Muscle of arm (tissue), 12 donors: Measurements from ENCODE around the gene EFR3B. TPM values are rescaled to one million over a fixed set of nuclear protein-coding genes. Genes with fewer than 3 reads are reported as not detected.

Source experiments
- DNase-seq: peaks from one replicate; pipeline ENCODE4 v3.0.0-alpha.2; 2013
- polyA plus RNA-seq, 12 donors: library from polyadenylated mRNA; unstranded; fragments of 120-200 nt; gene quantifications; one replicate each; pipeline ENCODE4 v1.2.1, GENCODE V29; 2013; ENCODE audit not compliant: insufficient read length in 12 of 12

The EFR3B gene
- polyA plus RNA-seq, 12 donors: 3.3 to 6.9 (median 5.9) TPM; not detected in 1

DNA sequence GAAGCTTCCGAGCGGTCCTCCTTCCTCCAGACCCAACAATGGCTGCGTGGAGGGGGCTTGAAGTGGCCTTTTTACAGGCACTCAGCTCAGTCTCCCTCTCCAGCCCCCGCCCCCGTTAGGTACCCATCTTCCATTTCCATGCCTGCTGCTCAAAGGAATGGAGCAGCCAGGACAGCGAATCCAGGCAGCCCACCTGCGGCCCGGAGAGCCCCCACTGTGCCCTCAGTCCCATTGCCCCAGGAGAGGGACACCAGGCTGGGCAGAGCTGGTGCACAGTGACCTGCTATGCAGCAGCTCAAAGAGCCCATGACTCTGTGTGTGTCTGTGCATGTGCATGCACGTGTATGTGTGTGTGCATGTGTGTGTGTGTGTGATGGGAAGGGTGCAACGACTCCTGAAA, 137.1 kb downstream of the EFR3B start:
- DNase-seq: no peak

DNA sequence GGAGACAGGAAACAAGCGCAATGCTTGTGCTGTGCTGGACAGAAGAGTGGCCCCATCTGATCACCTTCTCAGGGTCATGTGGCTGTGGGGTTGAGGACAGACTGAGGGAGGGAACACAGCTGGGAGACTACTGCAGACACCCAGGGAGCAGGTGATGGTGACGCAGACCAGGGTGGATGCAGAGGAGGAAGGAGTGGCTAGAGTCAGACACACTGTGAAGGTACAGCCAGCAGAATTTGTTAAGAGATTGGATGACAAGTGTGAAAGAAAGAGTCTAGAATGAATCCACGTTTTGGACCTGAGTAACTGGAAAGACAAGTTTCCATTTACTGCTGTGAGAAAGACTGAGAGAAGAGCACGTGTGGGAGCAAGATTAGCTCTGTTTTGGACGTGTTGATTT, 142.4 kb downstream of the EFR3B start:
- DNase-seq: no peak

DNA sequence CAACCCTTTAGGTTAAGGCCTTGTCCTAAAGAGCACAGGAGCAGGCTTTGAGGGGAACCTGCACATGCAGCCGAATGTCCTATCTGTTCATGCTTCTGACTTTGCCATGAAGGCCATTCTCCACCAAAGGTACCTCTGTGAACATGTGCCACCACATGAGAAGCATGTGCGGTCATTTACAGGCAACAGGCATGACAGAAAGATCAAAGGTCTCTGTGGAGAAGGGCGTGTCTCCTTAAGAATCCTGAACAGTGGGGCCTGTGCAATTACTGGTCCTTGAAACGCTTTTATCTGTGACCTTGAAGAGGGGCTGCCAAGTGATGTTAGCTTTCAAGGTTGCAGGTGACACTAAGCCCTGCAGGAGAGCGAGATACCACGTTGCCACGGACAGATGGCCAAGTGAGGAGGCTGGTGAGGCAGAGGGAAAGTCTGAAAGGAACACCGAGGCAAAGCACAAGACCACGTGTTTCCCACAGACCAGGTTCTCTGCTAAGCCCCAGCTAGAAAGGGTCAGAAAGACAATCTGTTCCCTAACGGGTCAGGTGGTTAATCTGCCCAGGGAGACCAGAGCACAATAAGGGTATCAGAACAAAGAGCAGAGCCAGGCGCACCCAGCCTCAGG, 146.0 kb downstream of the EFR3B start:
- DNase-seq: no peak

DNA sequence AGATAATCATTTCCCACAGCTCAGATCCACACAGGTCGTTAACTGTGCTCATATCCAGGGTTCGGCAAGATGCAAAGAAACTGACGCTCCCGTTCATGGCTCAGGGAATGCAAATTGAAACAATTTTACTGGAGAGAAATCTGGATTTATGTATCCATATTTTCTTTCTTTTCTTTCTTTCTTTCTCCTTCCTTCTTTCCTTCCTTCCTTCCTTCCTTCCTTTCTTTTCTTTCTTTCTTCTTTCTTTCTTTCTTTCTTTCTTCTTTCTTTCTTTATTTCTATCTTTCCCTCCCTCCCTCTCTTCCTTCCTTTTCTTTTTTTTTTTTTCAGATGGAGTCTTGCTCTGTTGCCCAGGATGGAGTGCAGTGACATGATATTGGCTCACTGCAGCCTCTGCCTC, 146.5 kb downstream of the EFR3B start:
- no peak for DNase-seq

DNA sequence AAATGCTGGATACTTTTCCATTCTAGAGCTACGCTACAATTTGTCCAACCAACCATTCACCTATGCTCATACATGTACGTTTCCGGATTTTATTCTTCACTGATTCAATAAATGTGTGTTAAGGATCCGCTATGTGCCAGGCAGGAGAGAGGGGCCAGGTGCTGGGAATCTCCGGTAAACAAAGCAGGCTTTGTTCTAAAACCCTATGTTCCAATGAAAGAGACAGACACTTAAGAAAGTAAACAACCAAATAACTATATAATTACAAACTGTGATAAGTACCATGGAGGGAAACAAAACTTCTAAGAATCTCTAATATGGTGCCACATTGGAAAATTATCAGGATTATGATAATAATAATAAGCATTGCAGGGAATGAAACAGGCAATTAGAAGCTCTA, 148.7 kb downstream of the EFR3B start:
- no peak for DNase-seq

DNA sequence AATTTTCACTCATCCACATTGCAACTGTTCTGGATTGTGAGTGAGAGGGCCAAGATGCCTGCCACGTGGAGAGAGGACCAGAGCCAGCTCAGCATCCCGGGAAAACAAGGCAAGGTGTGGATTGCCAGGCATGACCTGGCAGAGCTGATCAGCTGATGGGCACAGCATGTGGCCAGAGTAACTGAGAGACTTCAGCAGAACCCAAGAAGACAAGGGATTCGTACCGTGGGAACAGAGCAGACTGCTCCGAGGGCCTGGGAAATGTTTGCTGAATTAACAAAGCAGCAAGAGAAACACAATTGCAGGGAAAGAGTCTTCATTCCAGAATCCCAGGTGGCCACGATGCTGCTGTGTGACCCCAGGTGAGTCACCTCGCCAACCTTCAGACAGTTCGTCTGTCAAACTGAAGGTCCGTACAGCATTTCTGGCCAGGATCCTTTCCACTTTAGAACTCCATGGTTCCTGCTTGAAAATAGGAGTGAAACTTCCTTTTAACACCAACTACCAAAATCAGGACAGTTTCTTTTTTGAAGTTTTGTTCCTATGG, 152.8 kb downstream of the EFR3B start:
- DNase-seq: no peak

DNA sequence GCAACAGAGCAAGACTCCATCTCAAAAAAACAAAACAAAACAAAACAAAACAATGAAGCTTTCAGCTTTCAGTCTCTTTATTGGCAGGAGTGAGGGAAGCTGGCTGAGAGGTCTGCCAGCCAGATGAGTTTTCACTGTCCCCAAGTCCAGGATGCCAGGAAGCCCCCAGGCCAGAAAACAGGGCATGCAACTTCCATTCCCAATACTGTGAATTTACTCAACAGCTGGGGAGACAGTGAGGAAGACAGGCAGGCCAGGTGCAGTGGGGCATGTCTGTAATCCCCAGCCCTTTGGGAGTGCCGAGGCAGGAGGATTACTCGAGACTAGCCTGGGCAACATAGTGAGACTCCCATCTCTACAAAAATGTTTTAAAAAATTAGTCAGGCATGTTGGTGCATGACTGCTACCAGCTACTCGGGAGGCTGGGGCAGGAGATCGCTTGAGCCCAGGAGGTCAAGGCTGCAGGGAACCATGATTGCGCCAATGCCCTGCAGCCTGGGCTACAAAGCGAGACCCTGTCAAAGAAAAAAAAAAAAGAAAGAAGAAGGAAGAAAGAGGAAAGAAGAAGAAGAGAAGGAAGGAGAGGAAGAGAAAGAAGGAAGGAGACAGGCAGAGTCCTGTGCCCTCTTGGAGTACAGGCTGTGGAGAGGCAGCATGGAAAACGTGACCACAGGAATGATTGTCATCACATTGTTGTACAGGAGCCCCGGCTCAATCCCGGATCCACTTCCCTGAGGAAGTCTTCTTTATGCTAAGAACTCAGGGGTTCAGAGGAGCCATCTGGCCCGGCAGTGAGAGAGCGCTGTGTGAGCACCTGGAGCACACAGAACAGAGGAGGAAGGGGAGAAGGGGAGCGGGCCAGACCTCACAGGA, 155.7 kb downstream of the EFR3B start:
- DNase-seq: no peak

DNA sequence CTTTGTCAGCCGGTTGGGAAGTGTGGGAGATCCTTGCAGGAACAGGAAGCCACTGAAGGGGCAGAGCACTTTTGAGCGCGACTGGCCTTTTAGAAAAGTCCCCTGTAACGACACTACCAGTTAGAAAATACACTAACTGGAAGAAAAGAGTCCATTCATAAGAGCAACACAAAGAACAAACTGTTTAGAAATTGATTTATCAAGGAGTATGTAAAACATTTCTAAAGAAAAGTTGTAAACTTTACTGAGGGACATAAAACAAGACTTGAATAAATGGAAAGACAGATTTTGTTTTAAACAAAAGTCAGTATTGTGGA, 156.3 kb downstream of the EFR3B start:
- no peak for DNase-seq

DNA sequence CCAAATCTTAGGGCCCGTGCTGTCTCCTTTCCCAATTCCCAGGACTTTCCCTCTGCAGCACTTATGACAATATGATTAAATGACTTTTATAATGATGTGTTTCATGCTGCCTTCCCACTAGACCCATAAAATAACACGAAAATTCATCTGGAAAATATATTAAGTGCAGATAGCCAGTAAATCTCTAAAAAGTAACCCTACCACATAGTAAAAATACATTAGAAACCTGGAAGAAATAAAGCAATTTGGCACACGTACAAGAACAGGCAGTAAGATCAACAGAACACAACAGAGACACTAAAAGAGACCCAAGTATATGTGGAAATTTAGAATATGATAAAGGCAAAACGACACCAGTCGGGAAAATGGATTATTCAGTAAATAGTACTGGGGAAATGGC, 156.7 kb downstream of the EFR3B start:
- no peak for DNase-seq

DNA sequence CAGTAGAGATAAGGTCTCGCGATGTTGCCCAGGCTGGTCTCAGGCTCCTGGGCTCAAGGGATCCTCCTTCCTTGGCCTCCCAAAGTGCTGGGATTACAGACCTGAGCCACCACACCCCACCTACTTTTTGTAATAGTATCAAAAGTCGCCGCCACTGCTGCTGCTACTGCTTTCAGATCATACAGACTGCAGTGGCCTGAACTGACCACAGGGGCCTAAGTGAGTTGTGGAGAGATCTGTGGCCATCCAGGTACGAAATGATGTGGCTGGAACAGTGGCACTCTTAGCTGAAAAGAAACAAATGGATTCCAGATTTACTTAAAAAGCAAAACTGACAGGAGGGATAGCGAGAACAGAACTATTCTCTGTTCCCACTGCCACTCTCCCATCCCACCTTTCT, 159.4 kb downstream of the EFR3B start:
- DNase-seq: no peak

DNA sequence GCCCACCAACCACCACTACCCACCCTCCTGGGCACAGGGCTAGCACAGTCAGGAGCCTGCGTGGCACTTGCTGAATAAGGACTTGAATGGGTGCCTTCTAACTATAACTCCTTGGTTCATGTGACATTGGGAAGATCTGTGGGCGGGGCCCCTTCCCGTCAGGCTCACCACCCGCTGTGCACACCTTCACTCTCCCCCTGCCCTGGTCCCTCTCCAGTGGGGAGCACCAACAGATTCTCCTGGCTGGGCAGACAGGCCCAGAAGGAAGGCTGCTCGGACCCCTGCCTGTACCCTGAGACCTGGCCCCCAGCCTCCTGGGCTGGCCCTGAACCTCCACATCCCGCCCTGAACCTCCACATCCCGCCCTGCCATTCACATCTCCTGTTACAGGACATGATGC, 159.9 kb downstream of the EFR3B start:
- DNase-seq: no peak

DNA sequence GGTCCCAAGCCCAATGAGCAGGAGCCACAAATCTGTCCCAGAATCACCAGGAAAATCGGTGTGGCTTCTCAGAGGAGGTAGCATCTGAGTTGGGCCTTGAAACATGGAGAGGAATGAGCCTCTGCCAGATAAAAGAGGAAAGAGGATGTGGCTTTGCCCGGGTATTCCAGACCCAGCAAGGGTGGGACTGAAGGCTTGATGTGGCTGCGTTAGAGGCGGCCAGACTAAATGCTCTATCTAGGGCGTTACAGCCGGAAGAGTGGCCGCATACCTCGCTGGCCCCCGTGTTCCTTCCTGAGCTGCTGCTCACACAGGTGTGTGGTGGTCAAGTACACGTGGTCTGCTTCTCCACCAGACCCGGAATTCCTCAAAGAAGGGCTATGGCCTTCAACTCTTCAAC, 160.4 kb downstream of the EFR3B start:
- DNase-seq: no peak

DNA sequence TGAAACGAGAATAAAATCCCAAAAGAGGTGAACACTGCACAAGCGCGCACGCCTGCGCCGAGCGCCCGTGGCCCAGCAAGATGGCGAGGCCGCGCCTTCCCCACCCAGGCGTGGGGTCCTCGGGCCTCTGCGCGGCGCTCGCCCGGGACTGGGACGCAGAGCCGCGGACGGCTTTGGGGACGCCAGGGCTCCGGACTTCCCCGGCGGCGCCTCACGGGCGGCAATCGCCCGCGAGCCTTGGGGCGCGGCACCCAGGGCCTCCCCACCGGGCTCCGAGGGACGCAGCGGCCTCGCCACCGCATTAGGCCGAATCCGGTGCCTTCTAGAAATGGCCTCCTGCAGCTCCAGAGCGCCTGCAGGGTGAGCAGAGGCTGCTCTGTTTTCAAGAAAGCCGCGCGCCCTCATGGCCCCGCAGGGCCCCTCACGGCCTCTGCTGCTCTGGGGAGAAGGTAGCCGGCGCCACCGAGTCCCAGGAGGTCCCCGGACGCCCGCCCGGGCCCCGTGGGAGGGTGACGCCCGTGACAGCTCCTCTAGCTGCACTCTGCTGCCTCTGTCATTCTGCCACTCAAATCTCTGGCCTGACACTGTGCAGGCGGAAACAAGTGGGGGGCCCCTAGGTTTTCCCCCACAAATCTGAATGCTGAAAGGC, 162.4 kb downstream of the EFR3B start:
- DNase-seq: no peak

DNA sequence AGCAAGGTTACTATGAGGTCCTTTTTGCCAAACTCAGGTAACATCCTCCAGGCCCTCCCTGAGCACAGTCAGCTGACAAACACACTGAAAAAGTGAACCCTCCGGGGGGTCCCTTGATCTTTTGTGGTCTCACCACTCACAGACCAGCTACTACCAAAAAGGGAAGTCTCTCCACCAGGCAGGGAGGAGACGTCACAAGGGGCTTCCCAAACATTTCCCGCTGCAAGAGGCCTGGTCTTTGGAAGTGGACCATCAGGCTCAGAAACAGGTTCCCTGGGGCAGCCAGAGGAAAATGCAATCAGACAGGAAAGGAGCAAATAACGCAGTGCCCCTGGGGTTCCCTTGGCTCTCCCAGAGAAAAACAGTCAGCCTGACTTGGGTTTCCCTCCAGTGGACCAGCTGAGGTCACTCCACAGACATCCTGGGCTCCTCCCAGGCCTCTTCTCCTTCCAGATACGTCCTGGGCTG, 165.2 kb downstream of the EFR3B start:
- DNase-seq: no peak

Other genes with a start within 250 kb of the EFR3B start
- 10 to 100 TPM in 11 of 12 donors, not detected in 1; 34.9 to 47.6 (median 44.2) TPM for gene PTRHD1, start 248.7 kb upstream of the EFR3B start, polyA plus RNA-seq
- gene CENPO, start 248.7 kb upstream of the EFR3B start, polyA plus RNA-seq: 10 to 100 TPM in 11 of 12 donors, not detected in 1; 10.8 to 20.5 (median 17.2) TPM
- gene ADCY3, start 121.8 kb upstream of the EFR3B start, polyA plus RNA-seq: 10 to 100 TPM in 11 of 12 donors, not detected in 1; 14.9 to 41.6 (median 24.9) TPM
- gene DNAJC27, start 70.1 kb upstream of the EFR3B start, polyA plus RNA-seq: 10 to 100 TPM in 1 of 12 donors, 1 to 10 TPM in 10, not detected in 1; 4.9 to 18.1 (median 7.7) TPM
- 10 to 100 TPM in 1 of 12 donors, 1 to 10 TPM in 10, not detected in 1; 1.2 to 20.8 (median 2.1) TPM for gene POMC, start 126.5 kb downstream of the EFR3B start, polyA plus RNA-seq